DMS53 (cell line): Measurements from ENCODE around the gene INTS7.

Experiments used
- DNase-seq: peaks from one replicate; lab custom pipeline; 2025; lab: John Stamatoyannopoulos, UW

Gene INTS7

DNA sequence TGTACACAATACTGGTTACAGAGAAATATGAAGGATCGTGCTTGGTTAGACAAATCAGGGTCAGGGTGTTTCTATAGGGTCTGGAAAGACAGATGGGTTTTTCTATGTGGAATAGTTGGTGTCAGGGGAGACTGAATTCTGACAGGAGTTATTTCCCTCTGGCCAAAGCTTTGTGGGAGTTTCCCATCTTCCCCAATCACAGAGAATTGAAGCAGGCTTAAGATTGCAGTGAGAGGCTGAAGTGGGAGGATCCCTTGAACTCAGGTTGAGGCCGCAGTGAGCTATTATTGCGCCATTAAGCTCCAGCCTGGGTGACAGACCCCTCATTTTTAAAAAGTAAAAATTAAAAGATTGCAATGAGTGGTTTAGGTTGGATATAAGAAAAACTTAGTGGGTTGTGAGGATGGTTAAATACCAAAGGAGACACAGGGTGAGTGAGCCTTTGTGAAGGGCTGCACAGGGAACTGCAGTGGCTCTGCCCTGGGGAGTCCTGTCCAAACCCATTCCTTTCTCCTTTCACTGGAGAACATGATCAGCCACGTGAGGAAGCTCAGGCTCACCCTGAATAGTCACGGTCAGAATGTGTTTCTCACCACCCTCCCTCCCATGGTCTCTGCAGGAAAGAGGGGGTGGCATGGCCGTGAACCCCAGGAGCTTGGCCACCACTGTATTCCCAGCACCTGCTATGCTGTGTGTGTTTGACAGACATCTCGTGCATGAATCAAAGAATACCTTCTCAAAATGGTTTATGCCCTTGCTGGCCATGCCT, 101.2 kb downstream of the INTS7 start:
- DNase-seq: no peak

DNA sequence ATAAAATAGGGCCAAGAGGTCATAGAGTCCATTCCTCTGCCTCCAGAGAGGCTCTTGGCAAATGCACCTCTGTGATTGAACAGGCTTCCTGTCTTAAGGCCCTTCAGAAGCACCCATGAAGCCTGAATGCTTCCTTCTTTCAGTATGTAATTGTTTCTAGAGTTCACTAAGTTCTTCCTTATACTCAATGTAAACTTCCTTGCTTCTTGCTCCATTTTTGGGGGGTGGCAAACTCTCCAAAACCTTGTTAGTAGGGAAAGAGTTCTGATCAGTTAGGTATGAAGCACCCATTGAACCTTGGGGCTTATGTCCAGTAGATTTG, 102.5 kb downstream of the INTS7 start:
- no peak for DNase-seq

- no peak for DNase-seq
These were observed 103.0 kb downstream of the INTS7 start for GRCh38 chr1:211932231-211932932.

DNA sequence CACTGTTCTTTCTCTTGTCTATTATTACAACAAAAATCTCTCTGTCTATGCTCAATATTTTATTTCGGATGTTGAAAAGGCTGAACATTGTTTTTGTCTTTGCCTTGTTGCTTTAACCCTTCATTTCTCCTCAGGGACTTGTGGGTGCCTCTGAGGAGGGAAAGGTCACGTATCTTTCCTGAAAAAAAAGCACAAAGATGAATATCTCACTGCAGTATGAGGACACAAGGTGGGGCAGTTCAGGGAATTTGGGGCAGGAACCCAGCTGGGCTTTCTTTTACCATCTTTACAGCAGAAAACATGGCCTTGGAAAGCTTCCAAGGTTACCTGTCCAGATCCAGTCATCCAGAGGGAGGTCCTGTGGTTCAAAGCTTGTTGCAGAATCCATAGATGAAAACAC, 105.7 kb downstream of the INTS7 start:
- no peak for DNase-seq

DNA sequence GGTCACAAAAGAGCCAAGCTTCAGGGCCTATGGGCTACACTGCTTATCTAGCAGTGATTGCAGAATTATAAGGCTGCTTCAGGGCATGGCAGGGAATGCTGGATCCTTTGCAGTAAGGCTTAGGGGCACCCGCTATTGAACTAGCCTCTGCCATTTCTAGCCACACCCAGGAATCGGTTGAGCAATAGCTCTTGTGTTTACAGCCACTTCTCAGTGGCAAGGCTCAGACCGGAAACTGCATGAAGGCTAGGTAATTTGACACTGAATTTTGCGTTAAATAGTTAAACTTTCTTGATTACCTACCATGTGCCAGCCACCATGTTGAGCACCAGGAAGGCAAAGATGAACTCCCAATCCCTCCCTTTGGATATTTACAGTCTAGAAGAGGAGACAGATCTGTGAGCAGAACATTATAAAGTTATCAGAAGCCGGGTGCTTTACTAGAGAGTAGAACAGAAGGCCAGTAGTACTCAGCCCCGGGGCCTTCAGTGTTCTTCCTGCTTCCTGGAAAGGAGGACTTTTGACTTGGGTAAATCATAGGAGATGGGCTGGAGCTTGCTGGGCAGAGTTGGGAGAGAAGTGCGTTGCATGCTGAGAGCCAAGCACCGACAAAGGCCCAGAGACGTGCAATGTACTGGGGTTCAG, 106.2 kb downstream of the INTS7 start:
- DNase-seq: peak; percentile 83

- peak; percentile 48 for DNase-seq
These were observed 107.0 kb downstream of the INTS7 start for GRCh38 chr1:211928290-211928801.

DNA sequence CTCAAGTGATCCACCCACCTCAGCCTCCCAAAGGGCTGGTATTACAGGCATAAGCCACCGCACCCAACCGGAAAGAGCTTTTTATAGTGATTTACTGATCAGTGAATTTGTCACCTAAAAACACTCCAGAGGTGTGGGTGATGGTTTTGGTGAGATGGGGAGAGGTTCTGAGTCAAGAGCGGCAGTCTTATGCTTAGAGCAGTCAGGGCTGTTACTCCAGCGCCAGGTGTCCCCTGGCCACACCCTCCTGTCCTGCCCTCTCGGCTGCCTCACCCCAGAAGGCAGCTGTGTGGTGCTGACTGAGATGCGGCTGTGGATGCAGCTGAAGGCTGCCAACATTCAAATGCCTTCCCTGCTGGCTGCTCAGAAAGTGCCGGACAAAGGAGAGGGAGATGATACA, 110.3 kb downstream of the INTS7 start:
- DNase-seq: peak; percentile 93

DNA sequence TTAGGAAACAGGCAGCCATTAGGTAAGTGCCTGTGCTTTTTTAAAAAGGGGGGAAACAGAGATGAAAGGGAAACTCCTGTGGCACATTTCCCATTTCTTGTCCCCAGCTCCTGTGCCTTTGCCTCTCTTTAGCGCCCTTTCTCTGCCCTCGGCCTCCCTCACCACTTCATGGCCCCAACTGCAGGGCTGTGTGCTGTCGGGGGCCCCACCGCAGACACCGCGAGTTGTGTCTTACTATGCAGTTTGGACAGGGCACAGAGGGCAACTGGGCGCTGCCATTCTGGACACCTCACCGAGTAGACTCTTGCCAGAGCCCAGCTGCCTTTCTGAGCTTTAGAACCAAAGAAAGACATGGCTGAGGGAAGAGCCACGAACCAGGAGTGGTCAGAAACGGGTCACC, 111.1 kb downstream of the INTS7 start:
- DNase-seq: no peak

GRCh38 chr1:211923095-211923494, 112.3 kb downstream of the INTS7 start:
- no peak for DNase-seq

DNA sequence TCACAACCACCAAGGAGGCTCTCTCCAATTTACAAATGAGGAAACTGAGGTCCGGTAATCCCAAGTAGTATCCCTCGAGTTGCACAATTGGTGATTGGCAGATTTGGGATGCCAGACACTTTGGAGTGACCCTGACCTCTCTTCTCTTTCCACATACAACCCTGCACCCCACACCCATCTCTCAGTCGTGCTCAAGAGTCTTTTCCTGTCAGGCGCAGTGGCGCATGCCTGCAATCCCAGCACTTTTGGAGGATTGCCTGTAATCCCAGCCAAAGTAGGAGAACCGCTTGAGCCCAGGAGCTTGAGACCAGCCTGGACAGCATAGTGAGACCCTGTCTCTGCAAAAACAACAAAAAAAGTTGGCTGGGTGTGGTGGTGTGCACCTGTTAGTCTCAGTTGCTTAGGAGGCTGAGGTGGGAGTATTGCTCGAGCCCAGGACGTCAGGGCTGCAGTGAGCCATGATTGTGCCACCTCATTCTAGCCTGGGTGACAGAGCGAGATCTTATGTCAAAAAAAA, 113.7 kb downstream of the INTS7 start:
- no peak for DNase-seq

GRCh38 chr1:211920602-211921226, 114.6 kb downstream of the INTS7 start:
- DNase-seq: no peak

DNA sequence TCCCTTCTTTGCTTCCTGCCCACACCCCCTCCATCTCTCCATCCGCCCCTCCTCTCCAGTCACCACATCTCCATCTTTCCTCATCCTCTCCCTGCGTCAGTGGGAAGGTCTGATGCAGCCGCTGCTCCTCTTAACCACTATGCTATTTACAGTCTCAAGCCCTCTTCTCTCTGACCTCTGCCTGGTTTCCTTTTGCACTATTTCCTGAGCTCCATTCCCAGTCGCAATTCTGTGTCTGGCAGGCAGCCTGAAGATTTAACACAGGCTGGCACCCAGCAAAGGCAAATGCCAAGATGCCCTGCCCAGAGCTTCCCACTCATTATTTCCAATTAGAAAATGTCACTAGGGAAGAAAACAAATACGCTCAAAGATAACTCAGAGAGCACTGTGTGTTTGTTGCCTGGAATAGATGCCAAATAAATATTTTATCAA, 115.2 kb downstream of the INTS7 start:
- peak; percentile 14 for DNase-seq

DNA sequence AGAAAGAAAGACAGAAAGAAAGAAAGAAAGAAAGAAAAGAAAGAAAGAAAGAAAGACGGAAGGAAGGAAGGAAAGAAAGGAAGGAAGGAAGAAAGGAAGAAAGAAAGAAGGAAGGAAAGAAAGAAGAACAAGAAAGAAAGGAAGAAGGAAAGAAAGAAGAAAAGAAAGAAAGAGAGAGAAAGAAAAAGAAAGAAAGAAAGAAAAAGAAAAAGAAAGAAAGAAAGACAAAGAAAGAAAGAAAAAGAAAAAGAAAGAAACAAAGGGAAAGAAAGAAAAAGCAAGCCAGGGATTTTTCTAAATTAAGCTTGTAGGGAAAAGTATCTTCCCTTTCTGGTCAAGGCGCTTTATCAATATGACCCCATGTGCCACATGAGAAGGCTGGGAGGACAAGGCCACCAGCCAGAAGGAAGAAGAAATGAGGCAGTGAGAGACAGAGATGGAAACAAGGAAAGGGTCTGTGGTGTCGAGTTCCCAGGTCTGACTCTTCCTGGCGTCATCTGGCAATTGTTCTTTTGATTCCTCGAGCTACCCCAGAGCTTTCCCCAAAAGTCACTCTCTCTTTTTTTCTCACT, 116.4 kb downstream of the INTS7 start:
- no peak for DNase-seq

DNA sequence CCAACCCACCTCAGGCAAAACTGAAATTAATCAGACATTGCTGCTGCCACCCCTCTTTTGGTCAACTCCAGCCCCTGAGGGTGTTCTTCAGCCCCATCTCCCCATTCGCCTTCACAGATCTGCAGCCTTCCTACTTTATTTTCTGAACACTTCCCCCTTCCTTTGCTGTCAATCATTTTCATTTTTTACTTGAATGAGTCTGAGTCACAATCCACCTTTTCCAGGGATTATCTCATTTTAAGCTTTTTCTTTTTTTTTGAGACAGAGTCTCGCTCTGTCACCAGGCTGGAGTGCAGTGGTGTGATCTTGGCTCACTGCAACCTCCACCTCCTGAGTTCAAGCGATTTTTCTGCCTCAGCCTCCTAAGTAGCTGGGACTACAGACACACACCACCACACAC, 118.9 kb downstream of the INTS7 start:
- DNase-seq: peak; percentile 36

DNA sequence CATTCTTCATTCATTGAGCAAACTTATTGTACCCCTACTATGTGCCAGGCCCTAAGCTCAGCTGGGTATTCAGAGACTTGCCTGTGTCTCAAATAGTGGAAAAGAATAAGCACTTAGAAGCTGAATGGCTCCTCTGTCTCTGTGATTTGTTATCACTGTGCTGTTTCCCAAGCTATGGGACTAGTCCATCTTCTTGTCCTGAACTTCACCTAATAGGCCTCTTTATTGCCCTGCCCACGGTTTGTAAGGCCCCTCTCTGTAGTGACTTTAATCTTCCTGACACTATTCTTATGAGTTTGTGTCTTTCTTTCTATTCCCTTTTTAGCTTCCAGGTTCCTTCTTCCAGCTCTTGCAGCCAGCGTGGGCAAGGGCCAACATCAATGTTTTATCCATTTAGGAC, 119.4 kb downstream of the INTS7 start:
- DNase-seq: no peak

DNA sequence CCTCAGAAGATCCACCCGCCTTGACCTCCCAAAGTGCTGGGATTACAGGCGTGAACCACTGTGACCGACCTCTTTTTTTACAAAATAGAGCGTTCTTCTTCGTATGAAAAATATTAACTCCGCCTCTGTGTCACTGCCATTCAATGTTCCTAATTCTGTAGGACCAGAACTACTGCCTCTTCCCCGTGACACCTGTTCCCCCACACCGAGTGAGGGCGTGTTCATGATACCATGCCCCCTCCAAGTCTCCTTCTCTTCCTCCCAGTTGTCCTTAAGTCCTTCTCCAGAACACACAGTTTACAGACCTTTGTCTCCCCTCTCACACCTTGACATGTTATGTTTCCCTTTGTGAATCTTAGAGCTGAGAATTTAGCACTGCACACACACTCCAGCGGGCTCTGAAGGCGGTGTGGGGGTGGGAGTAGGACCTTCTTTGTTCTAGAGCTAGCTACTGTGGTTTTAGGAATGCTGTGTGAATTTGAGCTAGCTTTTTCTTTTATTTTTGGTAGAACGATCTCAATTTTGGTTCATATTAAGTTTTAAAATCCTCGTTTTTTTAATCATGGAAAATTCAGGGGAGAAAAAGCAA, 122.4 kb downstream of the INTS7 start:
- no peak for DNase-seq

DNA sequence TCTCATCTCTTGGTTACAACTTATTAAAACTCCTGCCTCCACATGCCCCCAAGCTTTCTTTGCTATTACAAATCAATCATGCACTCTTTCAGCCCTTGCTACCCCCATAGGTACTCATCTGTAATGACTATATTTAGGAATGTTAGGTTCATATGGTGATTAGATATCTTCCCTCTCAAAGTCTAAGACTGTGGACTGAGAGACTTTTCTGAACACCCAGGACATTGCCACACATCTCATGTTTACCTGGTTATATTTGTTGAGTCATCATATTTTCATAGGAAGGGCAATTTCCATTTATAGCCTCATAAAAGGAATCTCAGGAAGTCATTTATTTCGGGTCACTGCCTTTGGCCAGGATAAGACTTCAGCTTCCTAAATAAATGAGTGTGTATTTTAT, 123.3 kb downstream of the INTS7 start:
- DNase-seq: no peak

DNA sequence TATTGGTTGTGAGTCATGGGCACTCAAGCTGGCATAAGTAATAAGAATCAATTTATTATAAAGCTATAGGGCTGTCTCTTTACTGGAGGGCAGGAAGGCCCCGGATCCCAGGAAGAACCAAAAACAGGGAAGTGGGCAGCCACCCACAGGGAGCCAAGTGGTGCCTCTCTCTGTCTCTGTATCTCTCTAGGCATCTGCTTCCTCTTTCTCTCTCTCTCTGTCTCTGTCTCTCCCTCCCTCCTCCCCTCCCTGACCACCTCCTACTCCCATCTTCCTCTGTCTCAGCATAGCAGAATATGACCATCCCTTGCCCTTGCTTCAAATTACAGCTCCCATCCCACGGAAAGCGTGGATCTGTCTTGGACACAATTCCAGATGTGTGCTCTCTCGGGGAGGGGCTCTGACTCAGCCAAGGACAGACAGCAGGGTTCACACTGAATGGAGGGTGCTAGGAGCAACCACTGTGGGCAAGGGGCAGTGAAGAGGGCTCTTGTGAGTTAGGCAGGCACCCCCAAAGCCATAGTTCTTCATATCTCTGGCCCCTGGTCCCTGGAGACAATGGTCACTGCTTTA, 124.4 kb downstream of the INTS7 start:
- DNase-seq: no peak

- DNase-seq: no peak
These were observed 125.1 kb downstream of the INTS7 start for GRCh38 chr1:211910113-211910884.

DNA sequence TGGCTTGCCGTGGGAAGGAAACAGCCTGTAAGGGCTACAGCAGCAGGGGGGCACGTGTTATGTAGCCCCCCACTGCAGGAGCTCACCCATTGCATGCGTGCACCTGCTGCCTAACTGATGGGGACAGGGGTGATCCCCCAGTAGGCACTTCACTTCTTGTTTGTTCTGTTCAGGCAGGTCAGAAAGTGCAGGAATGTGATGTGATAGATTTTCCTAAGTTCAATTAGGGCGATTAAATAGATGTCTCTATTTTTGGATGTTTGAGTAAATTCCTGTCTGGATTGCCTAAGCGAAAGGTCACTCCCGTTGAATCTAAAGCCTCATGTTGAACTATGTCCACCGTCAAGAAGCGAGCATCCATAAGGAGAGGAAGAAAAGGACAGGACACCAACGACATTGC, 126.0 kb downstream of the INTS7 start:
- no peak for DNase-seq
